A549 (cell line): ENCODE measurements around the gene DNAJB14.

Experiments
- CBX2 ChIP-seq: fragments of 200-600 bp; sonication (generic); IDR thresholded peaks from 2 replicates; pipeline ENCODE4 v1.6.1; 2016; ENCODE audit warnings: low read depth, mild to moderate bottlenecking, borderline replicate concordance
- CBX8 ChIP-seq: fragments of 200-600 bp; sonication (generic); IDR thresholded peaks from 2 replicates; pipeline ENCODE4 v1.6.1; 2016
- CHD2 ChIP-seq: fragments of 150-350 bp; IDR thresholded peaks from 2 replicates; pipeline ENCODE4 v1.6.1; 2014; ENCODE audit warnings: low read length; ENCODE audit not compliant: partially characterized antibody
- JUN ChIP-seq, 2 experiments: fragments of >200 bp; sonication (Bioruptor Twin); formaldehyde crosslinking; IDR thresholded peaks; 2 replicates in 1 of 2; 3 replicates in 1 of 2; pipeline ENCODE4 v1.6.1; 2016 to 2017
- POLR2A ChIP-seq: IDR thresholded peaks from 2 replicates; pipeline ENCODE4 v1.6.1; 2012; ENCODE audit warnings: mild to moderate bottlenecking, low read length
- RFX5 ChIP-seq: fragments of 450-650 bp; IDR thresholded peaks from 2 replicates; pipeline ENCODE4 v1.7.1; 2014; ENCODE audit warnings: antibody characterized with exemption, mild to moderate bottlenecking, moderate library complexity
- RNF2 ChIP-seq: fragments of 200-600 bp; sonication (generic); IDR thresholded peaks from 2 replicates; pipeline ENCODE4 v1.6.1; 2016; ENCODE audit warnings: low read depth, mild to moderate bottlenecking, antibody characterized with exemption, moderate library complexity, borderline replicate concordance
- SREBF2 ChIP-seq: fragments of 450-650 bp; IDR thresholded peaks from 2 replicates; pipeline ENCODE4 v1.6.1; 2014; ENCODE audit warnings: mild to moderate bottlenecking, moderate library complexity
- ZFP36 ChIP-seq: fragments of 450-650 bp; IDR thresholded peaks from 2 replicates; pipeline ENCODE4 v1.6.1; 2014; ENCODE audit warnings: borderline replicate concordance; ENCODE audit not compliant: partially characterized antibody
- TF ChIP-seq, protein P1 (sequence below): fragments of >200 bp; sonication (Bioruptor Twin); formaldehyde crosslinking; IDR thresholded peaks from 3 replicates; pipeline ENCODE4 v1.5.1; 2016
- TF ChIP-seq, protein P2 (sequence below): IDR thresholded peaks from 2 replicates; pipeline ENCODE4 v1.6.1; 2012
- TF ChIP-seq, protein P3 (sequence below): fragments of 200-600 bp; sonication (generic); IDR thresholded peaks from 2 replicates; pipeline ENCODE4 v1.6.1; 2016; ENCODE audit warnings: antibody characterized with exemption, mild to moderate bottlenecking, moderate library complexity

DNA sequence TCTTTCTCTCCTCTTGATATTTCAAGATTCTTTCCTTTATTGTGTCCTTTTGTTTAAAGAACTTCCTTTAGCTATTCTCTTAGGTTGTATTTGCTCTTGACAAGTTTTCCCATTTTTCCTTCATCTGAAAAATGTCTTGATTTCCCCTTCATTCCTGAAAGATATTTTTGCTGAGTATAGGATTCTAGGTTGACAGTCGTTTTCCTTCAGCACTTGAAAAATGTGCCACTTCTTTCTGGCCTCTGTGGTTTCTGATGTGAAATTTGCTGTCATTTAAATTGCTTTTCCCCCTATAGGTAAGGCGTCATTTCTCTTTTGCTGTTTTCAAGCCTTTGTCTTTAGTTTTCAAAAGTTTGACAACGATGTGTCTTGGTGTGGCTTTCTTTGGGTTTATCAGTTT lies 28.8 kb downstream of the DNAJB14 start:
- TF ChIP-seq, protein P1, sequence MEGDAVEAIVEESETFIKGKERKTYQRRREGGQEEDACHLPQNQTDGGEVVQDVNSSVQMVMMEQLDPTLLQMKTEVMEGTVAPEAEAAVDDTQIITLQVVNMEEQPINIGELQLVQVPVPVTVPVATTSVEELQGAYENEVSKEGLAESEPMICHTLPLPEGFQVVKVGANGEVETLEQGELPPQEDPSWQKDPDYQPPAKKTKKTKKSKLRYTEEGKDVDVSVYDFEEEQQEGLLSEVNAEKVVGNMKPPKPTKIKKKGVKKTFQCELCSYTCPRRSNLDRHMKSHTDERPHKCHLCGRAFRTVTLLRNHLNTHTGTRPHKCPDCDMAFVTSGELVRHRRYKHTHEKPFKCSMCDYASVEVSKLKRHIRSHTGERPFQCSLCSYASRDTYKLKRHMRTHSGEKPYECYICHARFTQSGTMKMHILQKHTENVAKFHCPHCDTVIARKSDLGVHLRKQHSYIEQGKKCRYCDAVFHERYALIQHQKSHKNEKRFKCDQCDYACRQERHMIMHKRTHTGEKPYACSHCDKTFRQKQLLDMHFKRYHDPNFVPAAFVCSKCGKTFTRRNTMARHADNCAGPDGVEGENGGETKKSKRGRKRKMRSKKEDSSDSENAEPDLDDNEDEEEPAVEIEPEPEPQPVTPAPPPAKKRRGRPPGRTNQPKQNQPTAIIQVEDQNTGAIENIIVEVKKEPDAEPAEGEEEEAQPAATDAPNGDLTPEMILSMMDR: no peak
- TF ChIP-seq CBX8 (no peak), POLR2A (no peak), ZFP36 (no peak), CHD2 (no peak), CBX2 (no peak), SREBF2 (no peak), JUN (IDR thresholded peaks at IDR 0.05) (no peak), RNF2 (no peak), RFX5 (no peak)
- TF ChIP-seq, protein P2, sequence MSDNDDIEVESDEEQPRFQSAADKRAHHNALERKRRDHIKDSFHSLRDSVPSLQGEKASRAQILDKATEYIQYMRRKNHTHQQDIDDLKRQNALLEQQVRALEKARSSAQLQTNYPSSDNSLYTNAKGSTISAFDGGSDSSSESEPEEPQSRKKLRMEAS: no peak
- TF ChIP-seq, protein P3, sequence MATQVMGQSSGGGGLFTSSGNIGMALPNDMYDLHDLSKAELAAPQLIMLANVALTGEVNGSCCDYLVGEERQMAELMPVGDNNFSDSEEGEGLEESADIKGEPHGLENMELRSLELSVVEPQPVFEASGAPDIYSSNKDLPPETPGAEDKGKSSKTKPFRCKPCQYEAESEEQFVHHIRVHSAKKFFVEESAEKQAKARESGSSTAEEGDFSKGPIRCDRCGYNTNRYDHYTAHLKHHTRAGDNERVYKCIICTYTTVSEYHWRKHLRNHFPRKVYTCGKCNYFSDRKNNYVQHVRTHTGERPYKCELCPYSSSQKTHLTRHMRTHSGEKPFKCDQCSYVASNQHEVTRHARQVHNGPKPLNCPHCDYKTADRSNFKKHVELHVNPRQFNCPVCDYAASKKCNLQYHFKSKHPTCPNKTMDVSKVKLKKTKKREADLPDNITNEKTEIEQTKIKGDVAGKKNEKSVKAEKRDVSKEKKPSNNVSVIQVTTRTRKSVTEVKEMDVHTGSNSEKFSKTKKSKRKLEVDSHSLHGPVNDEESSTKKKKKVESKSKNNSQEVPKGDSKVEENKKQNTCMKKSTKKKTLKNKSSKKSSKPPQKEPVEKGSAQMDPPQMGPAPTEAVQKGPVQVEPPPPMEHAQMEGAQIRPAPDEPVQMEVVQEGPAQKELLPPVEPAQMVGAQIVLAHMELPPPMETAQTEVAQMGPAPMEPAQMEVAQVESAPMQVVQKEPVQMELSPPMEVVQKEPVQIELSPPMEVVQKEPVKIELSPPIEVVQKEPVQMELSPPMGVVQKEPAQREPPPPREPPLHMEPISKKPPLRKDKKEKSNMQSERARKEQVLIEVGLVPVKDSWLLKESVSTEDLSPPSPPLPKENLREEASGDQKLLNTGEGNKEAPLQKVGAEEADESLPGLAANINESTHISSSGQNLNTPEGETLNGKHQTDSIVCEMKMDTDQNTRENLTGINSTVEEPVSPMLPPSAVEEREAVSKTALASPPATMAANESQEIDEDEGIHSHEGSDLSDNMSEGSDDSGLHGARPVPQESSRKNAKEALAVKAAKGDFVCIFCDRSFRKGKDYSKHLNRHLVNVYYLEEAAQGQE: no peak
